Nephron (organoid): ENCODE measurements around the gene FUT1.

Source experiments
- H3K27ac Mint-ChIP-seq, 3 experiments: 2 replicates each; pipeline ENCODE4 v1.8.0; 2020; ENCODE audit warnings: mixed read lengths in 3 of 3, mild to moderate bottlenecking in 2 of 3, moderate library complexity in 1 of 3
- H3K27me3 Mint-ChIP-seq: 2 replicates; pipeline ENCODE4 v1.8.0; 2021; ENCODE audit warnings: low read depth, mild to moderate bottlenecking, moderate library complexity, mixed read lengths
- H3K36me3 Mint-ChIP-seq: 2 replicates; pipeline ENCODE4 v1.8.0; 2020; ENCODE audit warnings: low read depth, mixed read lengths
- H3K4me1 Mint-ChIP-seq: 2 replicates; pipeline ENCODE4 v1.8.0; 2020; ENCODE audit warnings: mixed read lengths
- H3K4me3 Mint-ChIP-seq, 3 experiments: 2 replicates each; pipeline ENCODE4 v1.8.0; 2020; ENCODE audit warnings: mild to moderate bottlenecking in 3 of 3, mixed read lengths in 3 of 3, moderate library complexity in 2 of 3
- H3K9me3 Mint-ChIP-seq: 2 replicates; pipeline ENCODE4 v1.8.0; 2020; ENCODE audit warnings: mixed read lengths
- CTCF ChIP-seq, 3 experiments: fragments of 200-600 bp; sonication (generic); IDR thresholded peaks; one replicate each; pipeline ENCODE4 v1.5.0; 2021; ENCODE audit warnings: antibody characterized with exemption in 3 of 3; ENCODE audit not compliant: unreplicated experiment in 3 of 3

FUT1 gene

GRCh38 chr19:48752496-48753365, at the start of gene FUT1:
TSS of gene FUT1 (minus strand) at chr19:48752641. CDS start at chr19:48751281, 1,360 bp downstream.
- Mint-ChIP-seq H3K4me3 (peak within 1 kb of the TSS; percentile 82 to 89 (median 86)), H3K27me3 (peaks cover 40% of the 10 kb centered on the region), H3K27ac (peak within 1 kb of the TSS; percentile 4 to 55 (median 20)), H3K9me3 (no peaks in the 10 kb centered on the region), H3K4me1 (peaks cover 23% of the 10 kb centered on the region), H3K36me3 (no peaks in the 10 kb centered on the region)
- peak in 2 of 3 experiments; percentile 24 for TF ChIP-seq CTCF (IDR thresholded peaks at IDR 0.05; ENCODE audit: unreplicated experiment in 3 of 3)

- Mint-ChIP-seq H3K27ac (no peak overlapping the region), H3K4me1 (peaks cover 16% of the 10 kb centered on the region), H3K4me3 (no peak overlapping the region), H3K9me3 (no peaks in the 10 kb centered on the region), H3K36me3 (no peaks in the 10 kb centered on the region), H3K27me3 (no peaks in the 10 kb centered on the region)
- TF ChIP-seq CTCF (IDR thresholded peaks at IDR 0.05; ENCODE audit: unreplicated experiment in 3 of 3), result no peak
Observed at GRCh38 chr19:48799358-48800300, 47.2 kb upstream of the FUT1 start.

- H3K9me3 Mint-ChIP-seq, result no peaks in the 10 kb centered on the region
- H3K36me3 Mint-ChIP-seq, result no peaks in the 10 kb centered on the region
- H3K4me3 Mint-ChIP-seq, result no peak overlapping the region
- no peak for TF ChIP-seq CTCF (IDR thresholded peaks at IDR 0.05; ENCODE audit: unreplicated experiment in 3 of 3)
- no peak overlapping the region for H3K27ac Mint-ChIP-seq
- H3K4me1 Mint-ChIP-seq, result peaks cover 18% of the 10 kb centered on the region
- no peaks in the 10 kb centered on the region for H3K27me3 Mint-ChIP-seq
Observed at GRCh38 chr19:48798937-48799336, 46.5 kb upstream of the FUT1 start.

- Mint-ChIP-seq H3K27ac (peak overlapping the region; percentile 13 to 72 (median 52)), H3K36me3 (no peaks in the 10 kb centered on the region), H3K27me3 (no peaks in the 10 kb centered on the region), H3K4me1 (peaks cover 18% of the 10 kb centered on the region), H3K4me3 (peak overlapping the region in 1 of 3 experiments; percentile 44), H3K9me3 (no peaks in the 10 kb centered on the region)
- TF ChIP-seq CTCF (IDR thresholded peaks at IDR 0.05; ENCODE audit: unreplicated experiment in 3 of 3), result no peak
Observed at GRCh38 chr19:48797103-48797502, 44.7 kb upstream of the FUT1 start.

- no peak overlapping the region for H3K4me3 Mint-ChIP-seq
- no peaks in the 10 kb centered on the region for H3K27me3 Mint-ChIP-seq
- H3K27ac Mint-ChIP-seq, result no peak overlapping the region
- no peak for TF ChIP-seq CTCF (IDR thresholded peaks at IDR 0.05; ENCODE audit: unreplicated experiment in 3 of 3)
- no peaks in the 10 kb centered on the region for H3K9me3 Mint-ChIP-seq
- H3K4me1 Mint-ChIP-seq, result peaks cover 18% of the 10 kb centered on the region
- no peaks in the 10 kb centered on the region for H3K36me3 Mint-ChIP-seq
Observed at GRCh38 chr19:48796298-48797083, 44.0 kb upstream of the FUT1 start.
